BLaER1 (cell line): Measurements from ENCODE around the gene FOXK1.

ENCODE experiments used
- H3K27ac ChIP-seq: shearing (Covaris generic); formaldehyde crosslinking; 2 replicates; pipeline ENCODE4 v1.8.1; 2022
- H3K27me3 ChIP-seq: shearing (Covaris generic); formaldehyde crosslinking; 2 replicates; pipeline ENCODE4 v1.8.1; 2022
- H3K36me3 ChIP-seq: shearing (Covaris generic); formaldehyde crosslinking; 2 replicates; pipeline ENCODE4 v1.8.1; 2022
- H3K4me1 ChIP-seq: shearing (Covaris generic); formaldehyde crosslinking; 2 replicates; pipeline ENCODE4 v1.8.1; 2022
- H3K4me2 ChIP-seq: shearing (Covaris generic); formaldehyde crosslinking; 2 replicates; pipeline ENCODE4 v1.8.1; 2022
- H3K4me3 ChIP-seq: shearing (Covaris generic); formaldehyde crosslinking; 2 replicates; pipeline ENCODE4 v1.8.1; 2022
- H3K9ac ChIP-seq: shearing (Covaris generic); formaldehyde crosslinking; 2 replicates; pipeline ENCODE4 v1.8.1; 2022
- H3K9me3 ChIP-seq: shearing (Covaris generic); formaldehyde crosslinking; 2 replicates; pipeline ENCODE4 v1.8.1; 2022
- H4K20me1 ChIP-seq: shearing (Covaris generic); formaldehyde crosslinking; 2 replicates; pipeline ENCODE4 v1.8.1; 2022
- Cebpa-rat ChIP-seq: shearing (Covaris generic); IDR thresholded peaks from 2 replicates; pipeline ENCODE4 v1.8.1; 2022

The FOXK1 gene

GRCh38 chr7:4693749-4694148 is 11.7 kb downstream of the FOXK1 start:
- H3K4me3 ChIP-seq = 0 out of 2 replicates have a peak overlapping the region, but pooled peaks have one; percentile 37
- H3K4me2 ChIP-seq = peak overlapping the region; percentile 93
- H4K20me1 ChIP-seq = peaks cover 100% of the 10 kb centered on the region

GRCh38 chr7:4694305-4694704 is 12.2 kb downstream of the FOXK1 start:
- Histone ChIP-seq H4K20me1 (peaks cover 100% of the 10 kb centered on the region), H3K27ac (peak overlapping the region; percentile 14; the same call in 1 of the 2 replicates), H3K4me3 (no peak overlapping the region), H3K27me3 (no peaks in the 10 kb centered on the region), H3K36me3 (peaks cover 40% of the 10 kb centered on the region), H3K9me3 (no peaks in the 10 kb centered on the region), H3K4me1 (peaks cover 76% of the 10 kb centered on the region), H3K4me2 (peak overlapping the region; percentile 93), H3K9ac (no peak overlapping the region)
- no peak for TF ChIP-seq Cebpa-rat

More at GRCh38 chr7:4693749-4694148, 11.7 kb downstream of the FOXK1 start:
- no peaks in the 10 kb centered on the region for H3K27me3 ChIP-seq
- peaks cover 36% of the 10 kb centered on the region for H3K36me3 ChIP-seq
- peaks cover 81% of the 10 kb centered on the region for H3K4me1 ChIP-seq
- H3K9me3 ChIP-seq = no peaks in the 10 kb centered on the region
- H3K27ac ChIP-seq = peak overlapping the region; percentile 71
- peak overlapping the region; percentile 30; the same call in 1 of the 2 replicates for H3K9ac ChIP-seq
- TF ChIP-seq Cebpa-rat = no peak

GRCh38 chr7:4698707-4699275 is 16.7 kb downstream of the FOXK1 start:
- no peak for TF ChIP-seq Cebpa-rat
- Histone ChIP-seq H3K4me2 (no peak overlapping the region), H3K4me3 (no peak overlapping the region), H3K36me3 (peaks cover 54% of the 10 kb centered on the region), H3K27me3 (no peaks in the 10 kb centered on the region), H3K9me3 (no peaks in the 10 kb centered on the region), H3K9ac (no peak overlapping the region), H3K4me1 (peaks cover 66% of the 10 kb centered on the region), H4K20me1 (peaks cover 100% of the 10 kb centered on the region), H3K27ac (no peak overlapping the region)

DNA sequence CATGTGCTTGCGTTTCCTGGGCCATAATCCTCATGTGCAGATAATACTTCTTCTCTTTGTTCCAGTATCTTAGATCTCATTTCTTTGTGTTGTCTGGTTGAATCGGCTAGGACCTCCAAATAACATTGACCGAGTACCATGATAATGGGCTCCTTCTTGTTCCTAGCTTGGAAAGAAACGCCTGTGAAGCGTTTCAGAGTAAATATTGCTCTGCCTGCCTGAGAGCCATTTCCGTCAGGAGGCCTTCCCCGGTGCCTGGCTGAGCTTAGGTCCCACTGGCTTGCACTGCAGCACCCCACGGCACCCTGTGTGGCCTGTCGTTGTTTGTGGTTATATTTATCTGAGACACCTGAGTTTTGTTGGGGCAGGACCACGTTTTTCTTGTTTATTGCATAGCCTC is 17.7 kb downstream of the FOXK1 start:
- Histone ChIP-seq H3K4me3 (no peak overlapping the region), H3K27ac (no peak overlapping the region), H3K4me1 (peaks cover 63% of the 10 kb centered on the region), H3K4me2 (no peak overlapping the region), H3K36me3 (peaks cover 48% of the 10 kb centered on the region), H3K9me3 (no peaks in the 10 kb centered on the region), H3K9ac (no peak overlapping the region), H3K27me3 (no peaks in the 10 kb centered on the region), H4K20me1 (peaks cover 100% of the 10 kb centered on the region)
- no peak for TF ChIP-seq Cebpa-rat

- Histone ChIP-seq H3K9ac (peak overlapping the region; percentile 10; the same call in 1 of the 2 replicates), H3K4me2 (no peak overlapping the region), H3K27me3 (no peaks in the 10 kb centered on the region), H3K36me3 (peaks cover 40% of the 10 kb centered on the region), H3K9me3 (no peaks in the 10 kb centered on the region), H3K4me1 (peaks cover 56% of the 10 kb centered on the region), H3K4me3 (no peak overlapping the region), H3K27ac (no peak overlapping the region), H4K20me1 (peaks cover 100% of the 10 kb centered on the region)
- no peak for TF ChIP-seq Cebpa-rat
Observed at GRCh38 chr7:4700577-4701235, 18.6 kb downstream of the FOXK1 start.

DNA sequence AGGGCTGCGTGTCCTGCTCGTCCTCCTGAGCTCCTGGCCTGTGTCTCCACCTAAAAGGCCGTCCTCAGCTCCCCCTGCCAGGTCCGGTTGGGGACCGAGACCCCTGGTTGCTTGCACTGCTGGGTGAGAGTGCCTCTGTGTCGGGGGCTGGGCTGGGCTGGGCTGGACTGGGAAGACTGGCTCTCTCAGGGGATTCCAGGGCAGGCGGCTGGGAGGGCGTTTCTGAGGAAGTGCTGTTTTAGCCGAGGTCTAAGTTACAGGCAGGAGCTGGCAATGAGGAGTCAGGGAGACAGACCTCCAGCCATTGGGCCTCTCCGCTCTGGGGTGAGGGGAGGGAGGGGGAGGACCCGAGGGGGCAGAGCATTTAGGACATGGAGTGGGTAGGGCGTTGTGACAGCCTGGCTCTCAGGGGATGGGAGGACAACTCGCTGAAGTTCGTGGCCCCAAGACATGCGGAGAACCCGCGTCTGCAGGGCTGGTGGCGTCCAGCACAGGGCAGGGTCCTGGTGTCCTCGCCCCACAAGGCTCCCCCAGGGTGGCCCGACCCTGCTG is 20.9 kb downstream of the FOXK1 start:
- Histone ChIP-seq H3K4me2 (peak overlapping the region; percentile 71), H3K4me3 (no peak overlapping the region), H3K9me3 (no peaks in the 10 kb centered on the region), H3K36me3 (peaks cover 41% of the 10 kb centered on the region), H3K9ac (peak overlapping the region; percentile 45; the same call in 1 of the 2 replicates), H3K27me3 (no peaks in the 10 kb centered on the region), H3K27ac (peak overlapping the region; percentile 67), H3K4me1 (peaks cover 43% of the 10 kb centered on the region), H4K20me1 (peaks cover 100% of the 10 kb centered on the region)
- TF ChIP-seq Cebpa-rat = no peak

DNA sequence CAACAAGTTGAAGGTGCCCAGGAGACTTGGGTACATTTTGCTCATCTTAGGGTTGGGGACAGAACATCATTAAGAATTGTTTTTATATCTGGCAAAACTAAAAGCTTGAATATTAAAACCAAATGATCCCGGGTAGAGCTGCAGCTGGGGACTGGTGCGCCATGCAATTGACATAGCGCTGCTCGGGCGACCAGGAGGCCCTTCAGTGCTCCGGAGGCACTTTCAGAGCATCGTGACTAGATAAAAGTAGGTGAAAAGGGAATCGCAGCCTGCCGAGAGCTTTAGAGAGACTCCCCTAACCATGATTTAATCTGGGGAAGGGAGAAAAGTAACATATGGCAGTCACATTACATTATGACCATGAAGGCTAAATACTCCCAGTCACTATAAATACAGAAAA is 21.4 kb downstream of the FOXK1 start:
- Histone ChIP-seq H3K9ac (peak overlapping the region; percentile 45; the same call in 1 of the 2 replicates), H3K4me3 (no peak overlapping the region), H3K9me3 (no peaks in the 10 kb centered on the region), H4K20me1 (peaks cover 100% of the 10 kb centered on the region), H3K4me2 (peak overlapping the region; percentile 71), H3K36me3 (peaks cover 43% of the 10 kb centered on the region), H3K4me1 (peaks cover 43% of the 10 kb centered on the region), H3K27me3 (no peaks in the 10 kb centered on the region), H3K27ac (peak overlapping the region; percentile 67)
- no peak for TF ChIP-seq Cebpa-rat

DNA sequence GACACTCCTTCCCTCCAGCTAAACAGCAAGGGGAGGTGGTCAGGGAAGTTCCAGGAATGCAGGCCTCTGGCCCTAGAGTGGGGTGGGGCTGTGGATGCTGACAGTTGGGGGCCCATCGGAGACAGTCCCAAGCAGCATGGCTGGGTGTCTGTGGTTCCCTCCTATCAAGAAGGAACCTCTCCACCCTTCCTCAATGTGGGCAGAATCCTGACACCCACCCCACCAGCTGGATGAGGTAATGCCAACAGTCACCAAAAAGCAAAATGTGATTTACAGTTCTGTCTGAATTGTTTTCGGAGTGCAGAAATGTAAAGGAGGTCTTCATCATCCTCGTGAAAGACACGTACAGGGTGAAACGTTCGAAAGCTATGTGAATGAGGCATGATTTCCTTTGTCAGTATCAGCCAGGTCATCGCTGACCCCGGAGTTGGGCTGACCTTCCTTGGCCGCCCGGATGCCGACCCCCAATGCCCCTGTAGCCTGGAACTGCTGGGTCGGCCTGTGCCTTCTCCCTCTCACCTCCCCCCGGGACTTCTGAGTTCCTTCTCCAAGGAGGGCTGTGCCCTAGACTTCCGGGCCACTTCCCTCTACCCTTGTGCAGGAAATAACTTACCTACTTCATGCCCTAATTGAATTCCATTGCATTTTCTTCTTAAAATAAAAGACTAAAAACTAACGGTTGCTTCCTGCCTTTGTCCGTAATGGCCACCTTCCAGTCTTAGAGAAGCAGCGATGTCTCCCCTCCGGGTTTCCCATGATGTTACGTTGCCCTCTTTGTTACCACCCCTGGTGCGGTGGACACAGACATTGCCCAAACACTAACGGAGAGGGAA is 24.5 kb downstream of the FOXK1 start:
- Histone ChIP-seq H3K9ac (no peak overlapping the region), H3K4me2 (no peak overlapping the region), H3K9me3 (no peaks in the 10 kb centered on the region), H3K27ac (0 out of 2 replicates have a peak overlapping the region, but pooled peaks have one; percentile 9), H3K36me3 (peaks cover 54% of the 10 kb centered on the region), H3K4me3 (no peak overlapping the region), H4K20me1 (peaks cover 100% of the 10 kb centered on the region), H3K4me1 (peaks cover 33% of the 10 kb centered on the region), H3K27me3 (no peaks in the 10 kb centered on the region)
- no peak for TF ChIP-seq Cebpa-rat

DNA sequence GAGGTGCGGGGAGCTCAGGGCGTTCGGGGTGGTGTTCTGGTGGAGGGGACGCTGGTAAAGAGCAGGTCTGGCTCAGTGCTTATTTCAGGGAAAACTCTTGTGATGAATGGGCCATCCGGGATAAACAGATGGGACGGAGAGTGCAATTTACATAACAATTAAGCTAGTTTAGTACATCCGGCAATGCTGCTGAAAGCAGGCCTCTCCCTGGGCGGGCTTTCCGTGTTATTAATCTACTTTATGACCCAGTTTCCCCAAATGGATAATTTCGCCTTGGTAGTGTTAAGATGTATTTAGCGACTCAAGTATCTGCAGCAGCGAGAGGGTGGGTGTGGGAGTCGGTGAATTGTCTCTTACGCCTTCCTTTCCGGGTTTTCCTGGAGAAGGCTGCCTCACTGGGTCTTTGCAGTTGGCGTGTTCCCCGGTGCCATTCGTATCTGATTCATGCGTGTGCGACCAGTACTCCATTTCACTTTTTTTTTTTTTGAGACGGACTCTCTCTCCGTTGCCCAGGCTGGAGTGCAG is 25.2 kb downstream of the FOXK1 start:
- no peak overlapping the region for H3K27ac ChIP-seq
- H3K4me2 ChIP-seq = no peak overlapping the region
- H3K9ac ChIP-seq = no peak overlapping the region
- H4K20me1 ChIP-seq = peaks cover 100% of the 10 kb centered on the region
- peaks cover 61% of the 10 kb centered on the region for H3K36me3 ChIP-seq
- peaks cover 33% of the 10 kb centered on the region for H3K4me1 ChIP-seq
- no peak overlapping the region for H3K4me3 ChIP-seq
- no peaks in the 10 kb centered on the region for H3K9me3 ChIP-seq
- H3K27me3 ChIP-seq = no peaks in the 10 kb centered on the region
- TF ChIP-seq Cebpa-rat = no peak
